OCI-LY7 (cell line): ENCODE measurements around the gene IL17RA. TPM values are rescaled to one million over a fixed set of nuclear protein-coding genes. Genes with fewer than 3 reads are reported as not detected.

ENCODE experiments used
- BruUV-seq: library from RNA; stranded (reverse); fragments of 400-500 nt; replicated peaks from 2 replicates; lab custom pipeline; 2021; lab: Mats Ljungman, UMichigan
- CTCF ChIA-PET: fragments of 300-600 bp; sonication (Branson Sonifier 250); formaldehyde crosslinking; loops from one replicate; lab custom pipeline; 2022; ENCODE audit warnings: antibody characterized with exemption; ENCODE audit not compliant: unreplicated experiment; lab: Charles Lee
- POLR2A ChIA-PET: fragments of 300-600 bp; sonication (Branson Sonifier 250); formaldehyde crosslinking; loops from one replicate; lab custom pipeline; 2022; ENCODE audit warnings: antibody characterized with exemption; lab: Charles Lee
- DNase-seq: peaks from one replicate; pipeline ENCODE4 v3.0.0-alpha.2; 2015; ENCODE audit warnings: low spot score
- H2AFZ ChIP-seq: fragments of 200-600 bp; sonication (generic), shearing (Covaris generic); 2 replicates; pipeline ENCODE4 v1.6.1; 2014; ENCODE audit warnings: mild to moderate bottlenecking, antibody characterized with exemption, low read length, moderate library complexity
- H3K27ac ChIP-seq: fragments of 200-600 bp; sonication (generic); 2 replicates; pipeline ENCODE4 v1.5.1; 2014; ENCODE audit warnings: mixed run types, low read depth, mild to moderate bottlenecking, moderate library complexity, low read length, inconsistent platforms; ENCODE audit not compliant: poor library complexity, severe bottlenecking
- H3K36me3 ChIP-seq: fragments of 200-600 bp; sonication (generic); 2 replicates; pipeline ENCODE4 v1.6.1; 2014; ENCODE audit warnings: mild to moderate bottlenecking, antibody characterized with exemption, low read length, moderate library complexity, mixed read lengths; ENCODE audit not compliant: insufficient read depth
- H3K4me1 ChIP-seq: fragments of 200-600 bp; sonication (generic); 2 replicates; pipeline ENCODE4 v1.5.1; 2014; ENCODE audit warnings: mild to moderate bottlenecking, low read length; ENCODE audit not compliant: insufficient read depth, poor library complexity, severe bottlenecking
- H3K4me2 ChIP-seq: fragments of 200-600 bp; sonication (generic); 2 replicates; pipeline ENCODE4 v1.6.1; 2014; ENCODE audit warnings: mild to moderate bottlenecking, low read length
- H3K4me3 ChIP-seq: fragments of 200-600 bp; sonication (generic); 2 replicates; pipeline ENCODE4 v1.5.1; 2014; ENCODE audit warnings: mild to moderate bottlenecking, low read depth, low read length; ENCODE audit not compliant: poor library complexity, severe bottlenecking
- H3K79me2 ChIP-seq: fragments of 200-600 bp; sonication (generic); 2 replicates; pipeline ENCODE4 v1.6.1; 2016; ENCODE audit warnings: low read depth, mild to moderate bottlenecking, low read length, moderate library complexity, mixed read lengths; ENCODE audit not compliant: insufficient read depth
- H3K9me2 ChIP-seq: fragments of 200-600 bp; sonication (generic); 2 replicates; pipeline ENCODE4 v1.6.1; 2016; ENCODE audit warnings: mild to moderate bottlenecking, low read length, mixed read lengths; ENCODE audit not compliant: insufficient read depth
- H3K9me3 ChIP-seq: fragments of 200-600 bp; sonication (generic); 2 replicates; pipeline ENCODE4 v1.6.1; 2014; ENCODE audit warnings: mild to moderate bottlenecking, mixed run types, low read length, mixed read lengths
- H4K20me1 ChIP-seq: fragments of 200-600 bp; sonication (generic); 2 replicates; pipeline ENCODE4 v1.6.1; 2014; ENCODE audit warnings: mild to moderate bottlenecking, antibody characterized with exemption, low read length, moderate library complexity, mixed read lengths; ENCODE audit not compliant: insufficient read depth
- CTCF ChIP-seq: fragments of 200-600 bp; sonication (generic); conservative IDR thresholded peaks from 2 replicates; pipeline ENCODE4 v1.5.1; 2014; ENCODE audit warnings: mild to moderate bottlenecking, antibody characterized with exemption, low read length, moderate library complexity, mixed read lengths
- EZH2phosphoT487 ChIP-seq: fragments of 200-600 bp; sonication (generic); IDR thresholded peaks from 2 replicates; pipeline ENCODE4 v1.6.1; 2018; ENCODE audit warnings: low read depth, borderline replicate concordance, mild to moderate bottlenecking, mixed run types, antibody characterized with exemption, low read length, moderate library complexity, mixed read lengths
- intact Hi-C: fragments of 100-400 bp; cut with micrococcal nuclease; formaldehyde crosslinking; loops from one replicate; pipeline ENCODE4 v1.10.0; 2022; ENCODE audit not compliant: unreplicated experiment
- total RNA-seq, 2 experiments: library from RNA; depleted of rRNA in 1 of 2; stranded (reverse); fragments of >200 nt in 1 of 2; shearing (Covaris generic) in 1 of 2; gene quantifications; 2 replicates each; pipeline ENCODE4 v1.2.3, GENCODE V29; 2014 to 2022

IL17RA gene
- total RNA-seq, 2 experiments from 2014 or later, result 7.8 to 10.9 TPM

GRCh38 chr22:17103351-17103750 lies 18.6 kb downstream of the IL17RA start:
- TF ChIP-seq CTCF (no peak), EZH2phosphoT487 (no peak)
- Histone ChIP-seq H3K27ac (no peak overlapping the region), H3K9me3 (no peaks in the 10 kb centered on the region), H3K36me3 (peaks cover 26% of the 10 kb centered on the region; the same call in 1 of the 2 replicates), H3K79me2 (no peaks in the 10 kb centered on the region), H3K4me3 (no peak overlapping the region), H3K4me2 (no peak overlapping the region), H3K9me2 (no peaks in the 10 kb centered on the region), H4K20me1 (no peaks in the 10 kb centered on the region), H3K4me1 (peaks cover 6% of the 10 kb centered on the region), H2AFZ (no peak overlapping the region)
- CTCF ChIA-PET, result no interaction called here
- no peak for DNase-seq
- POLR2A ChIA-PET, result no interaction called here
- no TSS peak for BruUV-seq
- intact Hi-C loops, result no loop called here

GRCh38 chr22:17104336-17104935 lies 19.6 kb downstream of the IL17RA start:
- no peak for DNase-seq
- Histone ChIP-seq H3K4me3 (no peak overlapping the region), H3K36me3 (peaks cover 17% of the 10 kb centered on the region; the same call in 1 of the 2 replicates), H3K4me1 (no peaks in the 10 kb centered on the region), H3K79me2 (no peaks in the 10 kb centered on the region), H3K4me2 (no peak overlapping the region), H4K20me1 (no peaks in the 10 kb centered on the region), H3K9me3 (no peaks in the 10 kb centered on the region), H3K9me2 (no peaks in the 10 kb centered on the region), H2AFZ (no peak overlapping the region), H3K27ac (no peak overlapping the region)
- no peak for TF ChIP-seq CTCF
- BruUV-seq, result no TSS peak
- ChIA-PET POLR2A (no interaction called here), CTCF (no interaction called here)
- intact Hi-C loops, result no loop called here
